Measurements from ENCODE around the gene FGF22. TPM values are rescaled to one million over a fixed set of nuclear protein-coding genes. Genes with fewer than 3 reads are reported as not detected.

The FGF22 gene
- total RNA-seq, 2 donors from 2014 or later, result 0.27 to 0.56 TPM

GRCh38 chr19:621819-622218 lies 17.9 kb upstream of the FGF22 start:
- Histone ChIP-seq H3K9me3 (no peaks in the 10 kb centered on the region), H3K36me3 (peaks cover 42% of the 10 kb centered on the region), H3K27me3 (replicated peaks; ENCODE audit: insufficient read depth) (no peaks in the 10 kb centered on the region), H3K4me3 (no peak overlapping the region), H3K27ac (no peak overlapping the region), H3K4me1 (ENCODE audit: control insufficient read depth in 1 of 2, low read depth in 2 of 2) (no peaks in the 10 kb centered on the region)
- ATAC-seq (ENCODE audit: insufficient number of reproducible peaks, low FRiP score, low read depth), result no peak
- TF ChIP-seq, protein P1, sequence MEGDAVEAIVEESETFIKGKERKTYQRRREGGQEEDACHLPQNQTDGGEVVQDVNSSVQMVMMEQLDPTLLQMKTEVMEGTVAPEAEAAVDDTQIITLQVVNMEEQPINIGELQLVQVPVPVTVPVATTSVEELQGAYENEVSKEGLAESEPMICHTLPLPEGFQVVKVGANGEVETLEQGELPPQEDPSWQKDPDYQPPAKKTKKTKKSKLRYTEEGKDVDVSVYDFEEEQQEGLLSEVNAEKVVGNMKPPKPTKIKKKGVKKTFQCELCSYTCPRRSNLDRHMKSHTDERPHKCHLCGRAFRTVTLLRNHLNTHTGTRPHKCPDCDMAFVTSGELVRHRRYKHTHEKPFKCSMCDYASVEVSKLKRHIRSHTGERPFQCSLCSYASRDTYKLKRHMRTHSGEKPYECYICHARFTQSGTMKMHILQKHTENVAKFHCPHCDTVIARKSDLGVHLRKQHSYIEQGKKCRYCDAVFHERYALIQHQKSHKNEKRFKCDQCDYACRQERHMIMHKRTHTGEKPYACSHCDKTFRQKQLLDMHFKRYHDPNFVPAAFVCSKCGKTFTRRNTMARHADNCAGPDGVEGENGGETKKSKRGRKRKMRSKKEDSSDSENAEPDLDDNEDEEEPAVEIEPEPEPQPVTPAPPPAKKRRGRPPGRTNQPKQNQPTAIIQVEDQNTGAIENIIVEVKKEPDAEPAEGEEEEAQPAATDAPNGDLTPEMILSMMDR (IDR thresholded peaks at IDR 0.05), result no peak
- no peak for DNase-seq (ENCODE audit: low spot score)

GRCh38 chr19:622666-623065 lies 17.0 kb upstream of the FGF22 start:
- Histone ChIP-seq H3K27me3 (replicated peaks; ENCODE audit: insufficient read depth) (no peaks in the 10 kb centered on the region), H3K4me3 (no peak overlapping the region), H3K36me3 (peaks cover 37% of the 10 kb centered on the region), H3K27ac (no peak overlapping the region), H3K4me1 (ENCODE audit: control insufficient read depth in 1 of 2, low read depth in 2 of 2) (no peaks in the 10 kb centered on the region), H3K9me3 (no peaks in the 10 kb centered on the region)
- TF ChIP-seq, protein P1 (IDR thresholded peaks at IDR 0.05), result no peak
- ATAC-seq (ENCODE audit: insufficient number of reproducible peaks, low FRiP score, low read depth) (no peak), DNase-seq (ENCODE audit: low spot score) (no peak)

DNA sequence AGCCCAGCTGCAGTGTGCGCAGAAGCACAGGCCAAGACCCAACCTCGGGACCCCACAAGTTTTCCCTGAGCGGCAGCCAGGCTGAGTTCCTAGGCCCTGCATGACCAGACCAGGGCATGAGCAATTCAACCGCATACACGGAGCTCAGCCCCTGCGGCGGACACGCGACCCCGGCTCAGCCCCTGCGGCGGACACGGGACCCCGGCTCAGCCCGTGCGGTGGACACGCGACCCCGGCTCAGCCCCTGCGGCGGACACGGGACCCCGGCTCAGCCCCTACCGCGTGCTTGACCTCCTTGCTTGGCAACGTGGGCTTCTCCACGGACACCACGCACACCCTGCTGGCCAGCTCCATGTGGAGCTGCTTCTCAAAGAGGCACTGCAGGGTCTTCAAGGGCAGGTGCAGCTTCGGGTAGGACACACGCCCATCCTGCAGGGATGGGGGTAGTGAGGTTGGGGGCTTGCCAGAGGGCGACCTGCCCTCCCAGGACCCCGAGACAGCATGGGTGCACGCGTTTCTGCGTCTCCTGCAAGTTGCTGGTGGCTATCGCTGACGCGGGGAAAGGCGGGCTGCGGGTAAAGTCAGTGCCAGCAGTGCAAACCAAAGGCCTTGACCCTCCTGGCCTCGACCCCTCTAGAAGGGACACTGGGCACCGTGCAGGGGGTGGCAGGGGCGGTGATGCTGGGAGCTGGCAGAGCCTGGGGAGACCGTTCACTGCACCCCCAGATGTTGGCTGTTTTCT lies 16.3 kb upstream of the FGF22 start:
- no peak overlapping the region for H3K4me3 ChIP-seq
- H3K36me3 ChIP-seq, result peaks cover 34% of the 10 kb centered on the region
- H3K27me3 ChIP-seq (replicated peaks; ENCODE audit: insufficient read depth), result no peaks in the 10 kb centered on the region
- H3K27ac ChIP-seq, result no peak overlapping the region
- H3K4me1 ChIP-seq (ENCODE audit: control insufficient read depth in 1 of 2, low read depth in 2 of 2), result no peaks in the 10 kb centered on the region
- DNase-seq (ENCODE audit: low spot score) (no peak), ATAC-seq (ENCODE audit: insufficient number of reproducible peaks, low FRiP score, low read depth) (no peak)
- TF ChIP-seq, protein P1 (IDR thresholded peaks at IDR 0.05), result no peak
- H3K9me3 ChIP-seq, result no peaks in the 10 kb centered on the region

DNA sequence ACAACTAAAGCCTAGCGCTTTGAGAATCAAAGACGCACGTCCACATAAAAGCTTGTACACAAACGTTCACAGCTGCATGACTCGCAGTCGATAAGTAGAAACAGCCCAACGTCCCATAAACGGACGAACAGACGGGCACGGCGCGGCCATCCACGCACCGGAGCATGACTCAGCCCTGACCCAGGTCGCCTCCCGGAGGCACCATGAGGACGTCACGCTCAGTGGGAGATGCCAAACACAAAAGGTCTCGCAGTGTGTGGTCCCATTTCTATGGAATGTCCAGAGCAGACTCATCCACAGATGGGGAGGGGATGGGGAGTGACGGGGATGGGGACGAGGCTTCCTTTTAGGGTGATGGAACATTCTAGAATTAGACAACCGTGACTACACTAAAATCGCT lies 15.7 kb upstream of the FGF22 start:
- Histone ChIP-seq H3K27ac (no peak overlapping the region), H3K4me1 (ENCODE audit: control insufficient read depth in 1 of 2, low read depth in 2 of 2) (no peaks in the 10 kb centered on the region), H3K9me3 (no peaks in the 10 kb centered on the region), H3K36me3 (peaks cover 32% of the 10 kb centered on the region), H3K27me3 (replicated peaks; ENCODE audit: insufficient read depth) (no peaks in the 10 kb centered on the region), H3K4me3 (no peak overlapping the region)
- no peak for DNase-seq (ENCODE audit: low spot score)
- TF ChIP-seq, protein P1 (IDR thresholded peaks at IDR 0.05), result no peak
- no peak for ATAC-seq (ENCODE audit: insufficient number of reproducible peaks, low FRiP score, low read depth)

GRCh38 chr19:624433-625109 lies 15.1 kb upstream of the FGF22 start:
- Histone ChIP-seq H3K36me3 (peaks cover 27% of the 10 kb centered on the region), H3K4me3 (no peak overlapping the region), H3K27me3 (replicated peaks; ENCODE audit: insufficient read depth) (no peaks in the 10 kb centered on the region), H3K27ac (no peak overlapping the region), H3K4me1 (ENCODE audit: control insufficient read depth in 1 of 2, low read depth in 2 of 2) (no peaks in the 10 kb centered on the region), H3K9me3 (no peaks in the 10 kb centered on the region)
- DNase-seq (ENCODE audit: low spot score) (no peak), ATAC-seq (ENCODE audit: insufficient number of reproducible peaks, low FRiP score, low read depth) (no peak)
- TF ChIP-seq, protein P1 (IDR thresholded peaks at IDR 0.05), result no peak
